Choroid plexus epithelial cell (primary cell): ENCODE measurements around the gene DDX19B.

ENCODE experiments used
- DNase-seq: peaks from one replicate; pipeline ENCODE4 v3.0.0-alpha.2; 2010; ENCODE audit warnings: low read depth
- H3K4me3 ChIP-seq: 2 replicates; pipeline ENCODE4 v1.5.1; 2011; ENCODE audit warnings: low read depth, mild to moderate bottlenecking, control low read depth, low read length, moderate library complexity
- TF ChIP-seq, protein P1 (sequence below): conservative IDR thresholded peaks from 2 replicates; pipeline ENCODE4 v1.5.1; 2011; ENCODE audit warnings: low read depth, mild to moderate bottlenecking, control low read depth, inconsistent platforms, low read length, moderate library complexity

DDX19B gene

DNA sequence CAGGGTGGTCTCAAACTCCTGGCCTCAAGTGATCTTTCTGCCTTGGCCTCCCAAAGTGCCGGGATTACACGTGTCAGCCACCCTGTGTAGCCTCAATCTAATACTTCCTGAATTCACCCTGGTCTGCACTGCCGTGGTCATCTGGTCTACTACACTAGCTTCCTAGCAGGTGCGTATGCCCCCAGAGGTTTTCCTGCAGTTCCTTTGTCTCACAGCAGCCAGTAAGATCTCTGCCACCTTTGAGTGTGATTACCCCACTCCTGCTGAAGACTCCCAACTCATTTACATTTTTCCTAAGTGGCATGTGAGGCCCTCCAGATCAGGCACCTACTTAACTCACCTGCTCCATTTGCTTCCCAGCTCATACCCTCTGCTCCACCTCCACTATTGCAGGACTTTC is 42.6 kb downstream of the DDX19B start:
- TF ChIP-seq, protein P1, sequence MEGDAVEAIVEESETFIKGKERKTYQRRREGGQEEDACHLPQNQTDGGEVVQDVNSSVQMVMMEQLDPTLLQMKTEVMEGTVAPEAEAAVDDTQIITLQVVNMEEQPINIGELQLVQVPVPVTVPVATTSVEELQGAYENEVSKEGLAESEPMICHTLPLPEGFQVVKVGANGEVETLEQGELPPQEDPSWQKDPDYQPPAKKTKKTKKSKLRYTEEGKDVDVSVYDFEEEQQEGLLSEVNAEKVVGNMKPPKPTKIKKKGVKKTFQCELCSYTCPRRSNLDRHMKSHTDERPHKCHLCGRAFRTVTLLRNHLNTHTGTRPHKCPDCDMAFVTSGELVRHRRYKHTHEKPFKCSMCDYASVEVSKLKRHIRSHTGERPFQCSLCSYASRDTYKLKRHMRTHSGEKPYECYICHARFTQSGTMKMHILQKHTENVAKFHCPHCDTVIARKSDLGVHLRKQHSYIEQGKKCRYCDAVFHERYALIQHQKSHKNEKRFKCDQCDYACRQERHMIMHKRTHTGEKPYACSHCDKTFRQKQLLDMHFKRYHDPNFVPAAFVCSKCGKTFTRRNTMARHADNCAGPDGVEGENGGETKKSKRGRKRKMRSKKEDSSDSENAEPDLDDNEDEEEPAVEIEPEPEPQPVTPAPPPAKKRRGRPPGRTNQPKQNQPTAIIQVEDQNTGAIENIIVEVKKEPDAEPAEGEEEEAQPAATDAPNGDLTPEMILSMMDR, result no peak
- no peak for DNase-seq
- no peak overlapping the region for H3K4me3 ChIP-seq

DNA sequence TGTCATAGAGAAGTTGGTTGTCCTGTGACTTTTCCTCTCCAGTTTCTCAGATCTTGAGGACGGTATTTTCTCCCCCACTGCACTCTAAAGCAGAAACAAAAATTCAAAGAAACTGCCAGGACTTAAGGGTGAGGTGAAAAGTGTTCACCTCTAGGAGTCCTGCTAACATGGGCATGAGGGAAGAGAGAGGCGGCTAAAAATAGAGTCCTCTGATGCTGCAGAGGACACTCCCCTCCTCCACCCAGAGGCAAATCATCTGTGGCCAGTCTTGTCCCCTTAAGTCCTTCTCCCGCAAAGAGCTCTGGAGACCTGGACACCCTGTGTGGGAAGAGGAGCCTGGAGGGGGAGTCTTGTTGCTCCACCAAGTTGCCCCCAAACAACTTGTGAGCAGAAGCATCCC is 43.0 kb downstream of the DDX19B start:
- no peak for DNase-seq
- TF ChIP-seq, protein P1, result no peak
- no peak overlapping the region for H3K4me3 ChIP-seq

DNA sequence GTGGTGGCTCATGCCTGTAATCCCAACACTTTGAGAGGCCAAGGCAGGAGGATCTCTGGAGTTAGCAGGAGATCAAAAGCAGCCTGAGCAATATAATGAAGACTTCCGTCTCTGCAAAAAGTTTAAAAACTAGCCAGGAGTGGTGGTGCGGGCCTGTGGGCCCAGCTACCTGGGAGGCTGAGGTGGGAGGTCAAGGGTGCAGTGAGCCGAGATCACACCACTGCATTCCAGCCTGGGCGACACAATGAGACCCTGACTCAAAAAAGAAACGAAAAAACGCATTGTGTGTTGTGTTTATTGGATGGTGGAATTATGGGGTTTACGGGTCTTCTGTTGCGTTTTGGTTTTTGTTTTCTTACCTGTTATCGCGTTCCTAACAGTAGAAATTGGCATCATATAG is 46.9 kb downstream of the DDX19B start:
- DNase-seq, result no peak
- H3K4me3 ChIP-seq, result peak overlapping the region; percentile 100
- TF ChIP-seq, protein P1, result no peak

DNA sequence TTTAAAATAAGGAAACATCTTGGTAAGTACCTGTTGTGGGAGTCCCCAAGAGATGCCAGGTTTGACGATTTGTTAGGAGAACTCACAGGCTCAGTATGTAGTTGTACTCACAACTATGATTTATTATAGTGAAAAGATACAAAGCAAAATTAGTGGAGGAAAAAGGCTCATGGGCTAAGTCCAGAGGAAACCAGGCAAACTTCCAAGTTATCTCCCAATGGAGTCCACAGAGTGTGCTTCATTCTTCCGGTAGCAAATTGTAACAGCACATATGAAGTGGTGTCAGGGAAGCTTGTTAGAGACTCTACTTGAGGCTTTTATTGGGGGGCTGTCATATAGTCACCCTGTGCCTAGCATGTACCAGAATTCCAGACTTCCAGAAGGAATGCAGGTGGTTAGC is 50.0 kb downstream of the DDX19B start:
- peak; percentile 35 for DNase-seq
- H3K4me3 ChIP-seq, result no peak overlapping the region
- TF ChIP-seq, protein P1, result no peak

DNA sequence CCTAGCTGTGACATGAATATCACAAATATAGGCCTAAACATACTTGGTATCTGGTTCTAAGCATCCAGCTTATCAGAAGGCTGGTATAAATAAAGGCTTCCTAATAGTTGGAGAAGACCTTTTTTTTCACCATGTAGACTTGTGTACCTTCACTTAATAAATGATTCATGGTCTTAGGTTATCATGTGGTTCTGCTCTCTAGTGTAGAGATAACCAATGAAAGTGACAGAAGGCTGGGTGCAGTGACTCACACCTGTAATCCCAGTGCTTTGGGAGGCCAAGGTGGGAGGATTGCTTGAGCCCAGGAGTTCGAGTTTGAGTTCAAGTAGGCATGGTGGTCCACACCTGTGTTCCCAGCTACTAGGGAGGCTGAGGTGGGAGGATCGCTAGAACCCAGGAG is 50.8 kb downstream of the DDX19B start:
- H3K4me3 ChIP-seq, result no peak overlapping the region
- TF ChIP-seq, protein P1, result no peak
- DNase-seq, result no peak

DNA sequence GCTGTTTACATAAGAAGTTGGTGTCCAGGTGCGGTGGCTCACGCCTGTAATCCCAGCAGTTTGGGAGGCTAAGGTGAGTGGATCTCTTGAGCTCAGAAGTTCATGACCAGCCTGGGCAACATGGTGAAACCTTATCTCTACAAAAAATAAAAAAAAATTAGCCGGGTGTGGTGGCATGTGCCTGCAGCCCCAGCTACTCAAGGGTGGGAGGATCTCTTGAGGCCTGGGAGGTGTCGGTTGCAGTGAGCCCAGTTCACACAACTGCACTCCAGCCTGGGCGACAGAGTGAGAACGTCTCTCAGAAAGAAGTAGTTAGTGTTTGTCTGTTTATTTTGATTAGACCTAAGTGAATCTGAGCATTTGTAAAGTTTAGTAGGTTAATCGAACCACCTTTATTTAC is 60.6 kb downstream of the DDX19B start:
- no peak overlapping the region for H3K4me3 ChIP-seq
- TF ChIP-seq, protein P1, result no peak
- no peak for DNase-seq

DNA sequence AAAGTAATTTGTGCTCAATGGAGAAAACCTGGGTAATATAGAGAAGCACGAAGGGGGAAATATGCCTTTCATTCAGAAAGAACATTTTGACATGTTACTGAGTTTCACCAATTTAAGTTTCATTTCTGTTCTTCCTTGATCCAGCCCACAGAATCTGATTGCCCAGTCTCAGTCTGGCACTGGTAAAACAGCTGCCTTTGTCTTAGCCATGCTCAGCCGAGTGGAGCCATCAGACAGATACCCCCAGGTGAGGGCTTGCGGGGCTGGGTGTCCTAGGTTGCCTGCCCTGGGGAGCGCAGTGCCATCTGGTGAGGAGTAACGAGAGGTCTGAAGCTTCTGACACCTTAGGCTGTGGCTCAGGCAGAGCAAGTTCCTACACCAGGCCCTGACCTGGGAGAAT is 65.4 kb downstream of the DDX19B start:
- TF ChIP-seq, protein P1, result no peak
- DNase-seq, result no peak
- no peak overlapping the region for H3K4me3 ChIP-seq
